SK-N-MC (cell line): Measurements from ENCODE around the gene KCNN3.

Experiments
- EZH2 ChIP-seq: fragments of 200-600 bp; sonication (generic); IDR thresholded peaks from one replicate; pipeline ENCODE4 v1.6.1; 2017; ENCODE audit warnings: antibody characterized with exemption
- FOXP2 ChIP-seq: optimal IDR thresholded peaks from 2 replicates; pipeline ENCODE3; 2011; ENCODE audit warnings: mild to moderate bottlenecking, moderate library complexity; ENCODE audit not compliant: insufficient read depth; ENCODE audit errors: extremely low read length, control extremely low read depth
- POLR2AphosphoS5 ChIP-seq: IDR thresholded peaks from 2 replicates; pipeline ENCODE4 v1.6.1; 2012; ENCODE audit warnings: mild to moderate bottlenecking, low read depth, low read length, borderline replicate concordance

GRCh38 chr1:154774175-154774855, 95.8 kb downstream of the KCNN3 start:
- TF ChIP-seq EZH2 (no peak), POLR2AphosphoS5 (no peak), FOXP2 (no peak)
